HG03139 (cell line): Measurements from ENCODE around the gene WNK1.
"Not testable (repeated sequence)": the region's sequence is repeated elsewhere in the genome, so short reads cannot be mapped to it uniquely, and the experiment has no call there.

Experiments used
- ATAC-seq: cut with Tn5 transposase; IDR thresholded peaks from one replicate; pipeline ENCODE4 v1.9.1; 2021; ENCODE audit not compliant: unreplicated experiment

WNK1 gene

DNA sequence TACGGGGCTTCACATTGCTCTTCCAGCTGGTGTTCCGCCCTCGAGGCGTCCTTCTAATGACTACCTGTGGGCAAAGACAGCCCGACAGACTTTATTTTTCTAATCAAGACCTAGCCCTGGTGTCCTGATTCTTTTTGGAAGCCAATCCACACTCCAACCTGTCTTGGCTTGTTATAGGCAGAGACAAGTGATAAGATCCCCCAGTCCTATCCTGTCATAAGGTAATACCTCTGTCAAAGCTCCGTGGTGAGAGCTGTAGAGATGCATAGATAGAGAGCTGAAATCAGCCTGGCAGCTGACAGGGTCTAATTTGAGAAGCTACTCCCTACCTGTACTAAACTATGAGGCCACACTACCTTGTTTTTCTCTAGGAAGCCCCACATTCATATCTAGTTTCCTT lies 11.5 kb upstream of the WNK1 start:
- ATAC-seq = no peak

DNA sequence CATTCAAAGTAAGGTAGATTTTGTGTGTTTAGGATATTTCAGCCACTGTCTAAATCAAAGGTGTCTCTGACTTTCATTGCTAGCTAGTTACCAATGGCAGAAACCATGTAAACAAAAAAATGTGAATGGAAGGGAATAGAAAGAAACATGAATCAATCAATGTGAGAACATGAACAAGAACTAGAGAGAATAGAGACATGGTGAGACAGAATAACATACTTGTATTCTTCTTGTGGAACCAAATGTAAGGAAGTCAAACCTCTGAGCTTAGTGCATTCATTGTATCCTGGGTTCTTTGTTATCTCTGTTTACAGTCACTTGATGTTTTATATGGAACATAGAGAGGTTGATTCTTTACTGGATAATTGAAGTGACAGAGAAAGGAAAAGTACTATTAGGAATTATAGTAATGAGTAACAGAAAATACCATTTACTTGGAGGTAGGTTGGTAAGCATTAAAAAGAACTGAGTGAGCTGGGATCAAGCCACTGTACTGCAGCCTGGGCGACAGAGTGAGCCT lies 2.6 kb upstream of the WNK1 start:
- ATAC-seq = no peak

DNA sequence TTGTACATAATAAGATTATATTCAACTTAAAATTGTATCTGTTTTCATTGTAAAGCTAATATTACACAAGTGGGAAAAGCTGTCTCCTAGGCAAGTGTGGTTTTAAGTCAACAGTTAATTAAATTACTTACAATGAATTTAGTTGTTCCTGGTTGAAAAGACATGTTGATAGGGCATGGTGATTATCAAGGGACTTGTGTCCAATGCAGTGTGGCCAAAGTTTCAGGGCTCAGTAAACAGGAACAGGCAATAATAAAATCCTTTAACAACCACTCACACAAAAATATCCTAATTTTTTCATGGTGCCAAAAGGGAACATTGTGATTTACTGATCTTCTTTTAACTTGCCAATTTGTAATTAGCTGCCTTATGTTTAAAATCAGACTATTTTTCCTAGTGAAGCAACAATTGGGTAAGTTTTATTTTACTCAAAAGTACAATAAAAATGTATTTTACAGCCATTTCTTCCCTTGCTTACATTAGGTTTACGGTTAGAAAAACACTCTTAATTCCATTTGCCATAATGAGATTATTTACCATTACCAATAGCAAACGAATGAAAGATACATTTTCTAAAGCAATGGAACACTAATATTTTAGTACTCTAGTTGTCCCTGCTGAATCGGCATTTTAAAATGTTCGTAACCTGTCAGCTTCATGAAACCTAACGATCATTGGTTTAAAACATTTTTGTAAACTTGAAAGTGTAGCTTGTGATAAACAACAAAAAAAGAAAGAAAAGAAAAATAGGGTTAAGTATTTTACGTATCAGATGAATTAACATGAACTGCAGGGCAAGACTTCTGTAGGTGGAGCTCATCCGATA lies 1.8 kb upstream of the WNK1 start:
- no peak for ATAC-seq

DNA sequence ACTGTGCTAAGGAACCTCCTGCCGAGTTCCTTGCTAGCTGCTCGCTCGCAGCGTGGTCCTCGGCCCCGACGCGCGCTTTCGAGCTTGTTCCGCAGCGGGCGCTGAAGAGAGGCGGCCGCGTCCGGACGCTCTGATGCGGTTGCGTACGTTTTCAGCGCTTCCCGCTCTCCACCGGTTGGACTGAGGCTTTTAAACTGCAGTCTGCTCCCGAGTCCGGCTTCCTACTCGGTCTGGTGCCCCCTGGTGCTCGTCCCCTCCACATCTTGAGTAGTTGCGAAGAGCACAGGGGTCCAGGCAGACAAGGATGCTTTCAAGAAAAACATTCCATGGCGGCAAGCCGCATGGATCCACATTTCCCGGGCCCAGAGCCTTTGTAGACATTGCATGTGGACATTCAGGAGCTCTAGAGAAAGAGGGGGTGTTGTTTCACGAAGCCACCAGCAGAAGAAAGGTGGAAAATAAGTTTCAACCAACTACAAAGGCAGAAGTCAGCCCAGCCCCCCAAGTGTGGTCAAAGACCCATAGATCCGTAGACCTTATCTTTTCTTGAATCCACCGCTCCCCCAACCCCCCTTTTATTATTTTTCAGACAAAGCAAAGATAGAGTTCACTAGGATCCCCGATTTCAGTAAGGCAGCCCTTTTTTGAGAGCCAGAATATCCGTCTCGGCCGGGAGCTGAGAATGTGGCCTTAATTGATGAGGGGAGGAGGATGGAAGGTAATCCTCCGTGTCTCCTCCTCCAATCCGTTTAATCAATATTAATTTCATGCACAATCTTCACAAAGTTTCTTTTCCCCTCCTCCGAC lies 984 bp upstream of the WNK1 start:
- peak; percentile 47 for ATAC-seq

DNA sequence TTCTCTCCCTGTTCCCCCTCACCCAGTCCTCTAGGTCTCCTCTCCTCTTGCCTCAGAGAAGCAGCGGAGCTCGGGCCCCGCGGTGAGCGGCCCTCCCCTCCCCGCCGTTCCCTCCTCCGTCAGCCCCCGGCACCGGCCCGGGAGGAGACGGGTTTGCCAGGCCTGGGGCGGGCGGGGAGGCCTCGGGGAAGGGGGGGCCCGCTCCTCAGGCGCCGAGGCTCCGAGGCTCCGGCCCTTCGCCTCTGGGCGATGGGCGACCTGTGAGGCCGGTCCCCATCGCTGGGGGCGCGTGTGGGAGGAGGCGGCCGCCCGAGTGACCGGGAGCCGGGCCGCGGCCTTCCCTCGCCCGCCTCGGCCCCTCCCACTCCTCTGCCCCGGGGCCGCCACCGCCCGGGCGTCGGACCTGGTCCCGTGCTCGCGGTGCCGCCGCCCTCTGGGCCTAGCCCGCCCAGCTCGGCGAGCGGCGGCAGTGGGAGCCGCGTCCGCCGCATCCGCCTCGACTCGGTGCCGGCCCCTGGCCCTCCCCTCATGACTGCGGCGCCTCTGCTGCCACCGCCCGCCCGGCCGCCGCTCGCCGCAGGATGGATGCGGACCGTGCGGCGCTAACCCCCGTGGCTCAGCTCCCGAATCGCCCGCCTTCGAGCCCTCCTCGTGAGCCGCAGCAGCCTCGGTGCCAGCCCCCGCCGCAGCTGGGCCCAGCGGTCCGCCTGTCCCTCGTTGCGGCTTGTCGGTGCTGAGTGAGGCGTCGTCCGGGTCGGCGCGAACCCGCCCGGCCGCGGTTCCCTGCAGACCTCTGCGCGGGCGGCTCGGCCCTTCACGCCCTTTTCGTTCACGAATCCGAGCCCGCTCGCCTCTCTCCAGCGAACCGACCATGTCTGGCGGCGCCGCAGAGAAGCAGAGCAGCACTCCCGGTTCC lies 574 bp downstream of the WNK1 start:
- peak; percentile 23 for ATAC-seq

DNA sequence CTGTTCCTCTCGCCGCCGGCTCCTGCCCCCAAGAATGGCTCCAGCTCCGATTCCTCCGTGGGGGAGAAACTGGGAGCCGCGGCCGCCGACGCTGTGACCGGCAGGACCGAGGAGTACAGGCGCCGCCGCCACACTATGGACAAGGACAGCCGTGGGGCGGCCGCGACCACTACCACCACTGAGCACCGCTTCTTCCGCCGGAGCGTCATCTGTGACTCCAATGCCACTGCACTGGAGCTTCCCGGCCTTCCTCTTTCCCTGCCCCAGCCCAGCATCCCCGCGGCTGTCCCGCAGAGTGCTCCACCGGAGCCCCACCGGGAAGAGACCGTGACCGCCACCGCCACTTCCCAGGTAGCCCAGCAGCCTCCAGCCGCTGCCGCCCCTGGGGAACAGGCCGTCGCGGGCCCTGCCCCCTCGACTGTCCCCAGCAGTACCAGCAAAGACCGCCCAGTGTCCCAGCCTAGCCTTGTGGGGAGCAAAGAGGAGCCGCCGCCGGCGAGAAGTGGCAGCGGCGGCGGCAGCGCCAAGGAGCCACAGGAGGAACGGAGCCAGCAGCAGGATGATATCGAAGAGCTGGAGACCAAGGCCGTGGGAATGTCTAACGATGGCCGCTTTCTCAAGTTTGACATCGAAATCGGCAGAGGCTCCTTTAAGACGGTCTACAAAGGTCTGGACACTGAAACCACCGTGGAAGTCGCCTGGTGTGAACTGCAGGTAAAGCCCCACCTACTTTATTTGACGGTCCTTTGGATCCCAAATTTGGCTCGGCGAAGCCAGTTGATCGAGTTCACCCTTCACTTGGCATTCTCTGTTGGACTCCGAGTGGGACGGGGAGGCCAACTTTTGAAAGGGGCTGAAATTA lies 1.5 kb downstream of the WNK1 start:
- ATAC-seq = no peak

DNA sequence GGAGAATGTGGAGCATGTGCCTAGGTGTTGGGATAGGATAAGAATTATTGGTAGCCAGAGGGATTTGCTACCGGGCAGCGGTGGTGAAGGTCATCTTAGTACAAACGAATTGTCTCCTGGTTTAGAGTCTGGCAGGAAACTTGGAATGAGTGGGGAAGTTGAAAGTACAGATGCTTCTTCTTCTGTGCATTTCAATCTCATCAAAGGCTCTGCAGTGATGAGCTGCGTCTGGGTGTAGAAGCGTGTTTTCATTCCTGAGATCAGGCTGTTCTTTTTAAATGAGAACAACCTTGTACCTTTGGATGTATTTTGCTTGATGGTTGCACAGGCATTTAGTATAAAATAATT lies 2.1 kb downstream of the WNK1 start:
- ATAC-seq = no peak

DNA sequence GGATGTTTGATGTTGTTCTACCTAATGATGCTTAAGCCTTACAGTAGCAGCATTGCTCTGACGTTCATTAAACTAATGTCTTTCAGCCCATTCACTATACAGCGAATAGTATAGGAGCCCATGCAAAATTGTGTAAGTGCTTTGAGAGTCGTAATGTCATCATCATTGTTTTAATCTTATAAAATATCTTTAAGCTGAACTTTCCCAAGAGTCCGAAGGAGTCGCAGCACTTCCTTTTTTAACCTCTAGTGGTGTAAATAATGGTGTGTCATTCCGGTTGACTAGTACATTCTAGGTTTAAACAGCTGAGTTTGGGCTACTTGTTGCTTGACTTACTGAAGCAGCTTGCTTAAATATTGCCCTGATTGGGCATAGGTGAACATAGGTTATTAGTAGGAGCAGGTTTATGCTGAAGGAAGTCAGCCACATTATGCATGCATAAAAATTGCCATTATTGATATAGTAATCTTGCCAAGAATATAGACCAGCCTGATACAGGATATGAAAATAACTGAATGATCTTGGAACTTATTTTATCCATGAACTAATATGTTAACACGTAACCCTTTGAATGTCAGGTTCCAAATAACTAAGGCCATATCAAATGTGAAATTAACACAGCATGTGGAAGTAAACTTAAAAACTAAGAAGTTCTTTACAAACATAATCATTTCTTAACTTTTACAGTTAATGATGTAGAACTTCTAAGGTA lies 2.6 kb downstream of the WNK1 start:
- ATAC-seq = no peak

DNA sequence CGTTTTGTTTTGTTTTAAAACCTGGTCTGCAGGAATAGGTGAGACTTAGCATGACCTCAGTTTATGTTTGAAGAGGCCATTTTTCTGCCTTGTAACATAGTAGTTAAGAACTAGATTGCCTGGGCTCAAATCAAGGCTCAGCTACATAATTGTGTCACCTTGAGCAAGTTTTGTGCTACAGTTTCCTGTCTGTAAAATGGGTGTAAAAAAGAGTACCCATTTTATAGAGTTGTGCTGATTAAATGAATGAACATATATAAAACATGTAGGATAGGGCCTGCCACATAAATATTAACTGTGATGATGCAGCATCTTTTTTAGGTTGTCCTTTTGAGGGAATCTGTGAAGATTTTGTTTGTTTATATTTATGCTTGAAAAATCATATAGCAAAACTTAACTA lies 7.2 kb downstream of the WNK1 start:
- no peak for ATAC-seq

DNA sequence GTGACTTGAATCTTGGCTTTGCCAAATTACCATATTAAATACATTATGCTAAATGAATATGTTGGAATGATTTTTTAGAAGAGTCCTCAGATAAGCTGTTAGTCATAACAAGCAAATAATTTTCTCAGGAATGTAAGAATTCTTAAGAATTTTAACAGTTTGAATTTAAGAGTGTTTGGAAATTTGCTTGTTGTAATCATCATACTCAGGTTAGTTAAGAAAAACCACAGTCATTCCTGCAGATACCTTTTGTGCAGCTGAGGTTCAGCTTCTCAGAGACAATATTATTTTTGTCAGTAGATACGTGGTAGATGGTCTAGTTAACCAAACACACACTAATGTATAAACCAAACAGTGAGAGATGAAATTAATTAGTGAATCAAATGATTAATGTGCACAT lies 8.9 kb downstream of the WNK1 start:
- no peak for ATAC-seq

DNA sequence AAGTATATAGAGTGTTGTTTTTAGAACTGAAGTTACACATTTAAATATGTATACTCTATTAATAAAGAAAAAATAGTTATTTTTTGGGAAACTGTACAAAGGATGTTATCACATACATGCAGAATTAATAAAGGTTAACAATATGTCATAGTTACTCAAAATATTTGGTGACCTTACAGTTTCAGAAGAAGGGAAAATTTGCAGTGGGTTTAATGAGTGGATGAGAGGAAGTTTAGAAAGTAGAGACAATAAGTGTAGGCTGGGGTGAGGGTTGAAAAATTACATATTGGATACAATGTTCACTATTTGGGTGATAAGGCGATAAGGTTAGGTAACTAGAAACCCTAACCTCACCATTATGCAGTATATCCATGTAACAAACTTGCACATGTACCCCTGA lies 13.5 kb downstream of the WNK1 start:
- no peak for ATAC-seq

DNA sequence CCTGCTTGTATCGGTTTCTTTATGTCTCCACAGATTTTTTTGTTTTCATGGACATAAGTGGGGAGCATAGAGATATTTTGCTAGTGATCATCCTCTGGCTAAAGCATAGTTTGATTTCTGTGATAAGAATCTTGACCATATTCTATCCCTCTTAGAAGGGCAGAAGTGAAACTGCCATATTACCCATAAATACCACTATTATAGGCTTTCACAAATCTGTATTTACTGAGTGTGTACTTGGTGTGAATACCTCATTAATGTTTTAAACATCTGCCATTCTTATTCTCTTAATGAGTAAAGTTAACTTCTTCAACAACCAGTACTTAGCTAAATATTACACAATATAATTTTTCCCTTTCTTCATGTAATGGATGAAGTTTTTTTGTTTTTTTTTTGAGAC lies 16.1 kb downstream of the WNK1 start:
- no peak for ATAC-seq

DNA sequence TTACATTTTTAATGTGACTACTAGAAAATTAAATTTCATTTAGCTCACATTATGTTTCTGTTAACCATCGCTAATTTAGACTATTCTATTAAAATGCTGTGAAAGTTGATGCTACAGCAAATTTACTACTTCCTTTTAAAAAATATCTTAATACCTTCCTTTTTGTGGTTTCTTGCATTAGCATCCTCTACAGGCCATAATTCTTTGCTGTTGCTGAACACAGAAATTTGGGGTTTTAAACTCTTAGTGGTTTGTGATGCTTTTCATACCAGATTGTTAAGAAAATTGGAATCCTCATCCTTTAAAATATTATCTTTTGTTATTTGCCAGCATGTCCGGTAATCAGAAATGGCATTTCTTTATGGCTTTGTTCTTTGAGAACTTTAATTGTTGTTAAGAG lies 18.1 kb downstream of the WNK1 start:
- ATAC-seq = no peak

DNA sequence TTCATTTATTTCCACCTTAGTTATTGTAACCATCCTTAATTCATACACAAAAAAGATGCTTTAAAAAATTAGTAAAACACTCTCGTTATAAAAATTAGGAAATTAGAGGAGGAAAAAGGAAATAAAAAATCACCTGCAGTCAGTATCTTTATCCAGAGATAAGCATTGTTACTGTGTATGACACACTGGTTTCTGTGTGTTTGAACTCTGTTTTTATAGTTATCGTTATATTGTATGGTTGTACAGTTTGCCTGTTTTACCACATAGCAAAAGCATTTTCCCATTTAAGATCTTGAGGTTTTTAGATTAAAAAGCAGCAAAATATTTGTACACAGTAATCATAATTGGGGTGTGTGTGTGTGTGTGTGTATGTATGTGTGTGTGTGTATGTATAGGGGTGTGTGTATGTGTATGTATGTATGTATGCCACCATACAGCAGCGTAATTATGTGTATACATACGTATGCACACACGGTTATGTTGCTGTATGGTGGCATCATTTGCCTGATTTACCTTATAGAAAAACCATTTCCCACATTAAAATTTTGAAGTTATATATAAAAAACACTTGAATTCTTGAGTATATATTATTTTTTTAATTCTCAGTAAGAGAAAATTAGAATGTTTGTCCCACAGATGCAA lies 19.8 kb downstream of the WNK1 start:
- no peak for ATAC-seq

DNA sequence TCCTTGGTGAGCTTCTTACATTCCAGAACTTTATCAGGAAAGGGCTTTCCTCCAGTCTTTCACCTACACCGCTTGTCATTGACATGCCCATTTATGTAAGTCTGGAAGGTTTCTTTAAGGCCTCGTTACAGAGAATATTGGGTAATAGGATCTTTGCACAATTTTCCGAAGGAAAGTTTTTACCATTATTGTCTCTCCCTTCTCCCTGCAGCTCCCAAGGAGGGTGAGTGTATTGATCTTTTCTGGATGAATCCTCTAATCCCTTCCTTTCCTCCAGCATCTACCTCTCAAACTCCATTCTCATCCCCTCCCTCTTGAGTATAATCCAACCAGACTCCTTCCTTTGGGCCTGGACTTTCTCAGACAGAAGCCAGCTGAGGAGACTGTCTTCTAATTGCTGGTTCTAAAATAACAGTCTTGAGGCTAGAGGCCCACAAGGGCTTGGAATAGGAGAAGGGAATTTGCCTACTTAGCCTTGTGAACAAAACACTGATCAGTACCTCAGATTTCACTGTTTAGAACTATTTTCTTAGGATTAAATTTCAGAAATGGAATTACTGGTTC lies 21.8 kb downstream of the WNK1 start:
- ATAC-seq = no peak

DNA sequence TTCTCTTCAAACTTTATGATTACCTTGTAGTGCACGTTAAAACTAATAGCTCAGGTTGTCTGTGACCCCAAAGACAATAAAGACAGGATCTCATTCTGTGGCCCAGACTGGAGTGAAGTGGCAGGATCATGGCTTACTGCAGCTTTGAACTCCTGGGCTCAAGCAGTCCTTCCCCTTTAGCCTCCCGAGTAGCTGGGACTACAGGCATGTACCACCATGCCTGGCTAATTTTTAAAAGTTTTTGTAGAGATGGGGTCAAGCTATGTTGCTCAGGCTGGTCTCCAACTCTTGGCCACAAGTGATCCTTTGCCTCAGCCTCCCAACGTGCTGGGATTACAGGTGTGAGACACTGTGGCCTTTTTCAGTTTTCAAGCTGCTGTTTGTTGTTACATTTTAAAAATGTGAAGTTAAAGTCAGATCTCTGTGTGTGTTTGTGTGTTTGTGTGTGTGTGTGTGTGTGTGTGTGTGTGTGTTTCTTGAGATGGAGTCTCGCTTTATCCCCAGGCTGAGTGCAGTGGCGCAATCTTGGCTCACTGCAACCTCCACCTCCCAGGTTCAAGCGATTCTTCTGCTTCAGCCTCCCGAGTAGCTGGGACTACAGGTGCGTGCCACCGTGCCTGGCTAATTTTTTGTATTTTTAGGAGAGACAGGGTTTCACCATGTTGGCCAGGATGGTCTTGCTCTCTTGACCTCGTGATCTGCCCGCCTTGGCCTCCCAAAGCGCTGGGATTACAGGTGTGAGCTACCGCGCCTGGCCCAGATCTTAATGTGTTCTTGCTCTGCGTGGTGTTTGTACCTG lies 23.8 kb downstream of the WNK1 start:
- not testable (repeated sequence) for ATAC-seq

DNA sequence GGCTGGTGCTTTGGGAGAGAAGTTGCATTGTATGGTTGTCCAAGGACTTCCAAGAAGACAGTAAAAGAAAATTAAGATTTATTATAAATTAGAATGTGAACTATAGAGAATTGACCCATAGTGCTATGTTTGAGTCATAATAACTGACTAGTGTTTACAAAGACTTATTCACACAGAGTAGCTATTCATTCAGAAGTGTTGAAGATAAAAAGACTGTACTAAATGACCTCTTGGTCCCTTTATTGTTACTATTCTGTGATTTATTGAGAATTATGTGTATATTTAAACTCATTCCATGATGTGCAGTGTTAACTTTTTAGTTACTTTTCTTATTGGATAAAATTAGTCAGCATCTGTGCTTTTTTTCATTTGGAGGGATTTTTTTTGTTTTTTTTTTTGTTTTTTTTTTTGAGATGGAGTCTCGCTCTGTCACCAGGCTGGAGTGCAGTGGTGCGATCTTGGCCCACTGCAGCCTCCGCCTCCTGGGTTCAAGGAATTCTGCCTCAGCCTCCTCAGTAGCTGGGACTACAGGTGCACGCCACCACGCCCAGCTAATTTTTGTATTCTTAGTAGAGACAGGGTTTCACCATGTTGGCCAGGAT lies 24.5 kb downstream of the WNK1 start:
- ATAC-seq = not testable (repeated sequence)
